Measurements from ENCODE around the gene SERPINB1. TPM values are rescaled to one million over a fixed set of nuclear protein-coding genes. Genes with fewer than 3 reads are reported as not detected.

SERPINB1 gene
- total and polyA plus RNA-seq, 9 donors, result 13.5 to 57.0 (median 27.7) TPM

- Histone ChIP-seq H3K27ac (no peak overlapping the region), H3K4me3 (no peak overlapping the region), H3K36me3 (no peaks in the 10 kb centered on the region), H3K4me1 (ENCODE audit: insufficient read depth) (peaks cover 6% of the 10 kb centered on the region), H3K9me3 (no peaks in the 10 kb centered on the region), H3K27me3 (no peaks in the 10 kb centered on the region)
- WGBS, 3 donors, result 87 to 95% (median 88%) methylated on average over 17 of the region's 17 CpGs
- DNase-seq, result no peak
- no peak for TF ChIP-seq POLR2A (IDR thresholded peaks at IDR 0.05)
- no peak for TF ChIP-seq CTCF (IDR thresholded peaks at IDR 0.05)
- no peak for TF ChIP-seq EP300 (IDR thresholded peaks at IDR 0.05)
- intact Hi-C loops (cut with DNase I), result loop anchor here in 1 of 4 donors (10.0 kb wide), 1 partner anchor 63 kb away; no protein-coding TSS in a partner anchor
These were observed 10.3 kb upstream of the SERPINB1 start for GRCh38 chr6:2851727-2852513.

GRCh38 chr6:2850538-2851113 lies 9.0 kb upstream of the SERPINB1 start:
- WGBS, 3 donors, result 6 to 10% (median 8%) methylated on average over 5 of the region's 5 CpGs
- intact Hi-C loops (cut with DNase I), result loop anchor here in 1 of 4 donors (10.0 kb wide), 1 partner anchor 64 kb away; no protein-coding TSS in a partner anchor

GRCh38 chr6:2848851-2849250 lies 7.2 kb upstream of the SERPINB1 start:
- Histone ChIP-seq H3K36me3 (no peaks in the 10 kb centered on the region), H3K4me3 (no peak overlapping the region), H3K27ac (no peak overlapping the region), H3K9me3 (no peaks in the 10 kb centered on the region), H3K27me3 (no peaks in the 10 kb centered on the region), H3K4me1 (ENCODE audit: insufficient read depth) (peaks cover 3% of the 10 kb centered on the region)
- DNase-seq, result no peak
- no peak for TF ChIP-seq EP300 (IDR thresholded peaks at IDR 0.05)
- TF ChIP-seq POLR2A (IDR thresholded peaks at IDR 0.05), result no peak
- TF ChIP-seq CTCF (IDR thresholded peaks at IDR 0.05), result no peak
- 88 to 91% (median 91%) methylated on average over 10 of the region's 10 CpGs for WGBS, 3 donors
- intact Hi-C loops (cut with DNase I), result loop anchor here (5.0 to 10.0 kb wide), 3 partner anchors 83 to 206 kb away; no protein-coding TSS in a partner anchor

More at GRCh38 chr6:2850538-2851113, 9.0 kb upstream of the SERPINB1 start:
- no peak for DNase-seq
- Histone ChIP-seq H3K27ac (no peak overlapping the region), H3K9me3 (no peaks in the 10 kb centered on the region), H3K4me1 (ENCODE audit: insufficient read depth) (peaks cover 6% of the 10 kb centered on the region), H3K4me3 (no peak overlapping the region), H3K36me3 (no peaks in the 10 kb centered on the region), H3K27me3 (no peaks in the 10 kb centered on the region)
- TF ChIP-seq CTCF (IDR thresholded peaks at IDR 0.05) (no peak), EP300 (IDR thresholded peaks at IDR 0.05) (no peak), POLR2A (IDR thresholded peaks at IDR 0.05) (no peak)

GRCh38 chr6:2845880-2846208 lies 4.2 kb upstream of the SERPINB1 start:
- Histone ChIP-seq H3K27ac (no peak overlapping the region), H3K36me3 (no peaks in the 10 kb centered on the region), H3K4me3 (no peak overlapping the region), H3K9me3 (no peaks in the 10 kb centered on the region), H3K4me1 (ENCODE audit: insufficient read depth) (peaks cover 5% of the 10 kb centered on the region), H3K27me3 (no peaks in the 10 kb centered on the region)
- WGBS, 3 donors, result 35 to 52% (median 46%) methylated on average over 6 of the region's 6 CpGs
- intact Hi-C loops (cut with DNase I), result loop anchor here (2.0 to 10.0 kb wide), 4 partner anchors 85 to 209 kb away; no protein-coding TSS in a partner anchor
- DNase-seq, result no peak
- no peak for TF ChIP-seq CTCF (IDR thresholded peaks at IDR 0.05)
- no peak for TF ChIP-seq POLR2A (IDR thresholded peaks at IDR 0.05)
- TF ChIP-seq EP300 (IDR thresholded peaks at IDR 0.05), result no peak
